Keratinocyte (primary cell): ENCODE data around the gene TRABD2B. TPM values are rescaled to one million over a fixed set of nuclear protein-coding genes. Genes with fewer than 3 reads are reported as not detected.

Experiments used
- DNase-seq: peaks from one replicate; pipeline ENCODE4 v3.0.0-alpha.2; 2011; ENCODE audit warnings: low read depth, missing footprints, low spot score
- FAIRE-seq: peaks from 2 replicates; lab custom pipeline; 2011; peaks lifted over from hg19 to GRCh38; lab: Jason Lieb, UNC
- H2AFZ ChIP-seq: 2 replicates; pipeline ENCODE4 v1.6.0; 2012; ENCODE audit warnings: low read length, control low read depth, inconsistent platforms; ENCODE audit not compliant: control insufficient read depth
- H3K27ac ChIP-seq: 2 replicates; pipeline ENCODE4 v1.5.1; 2011; ENCODE audit warnings: low read length; ENCODE audit not compliant: control insufficient read depth, insufficient read depth
- H3K27me3 ChIP-seq: 3 replicates; pipeline ENCODE4 v1.6.0; 2011; ENCODE audit warnings: low read length; ENCODE audit not compliant: control insufficient read depth, insufficient read depth; ENCODE audit errors: extremely low read depth
- H3K36me3 ChIP-seq, 2 experiments: 2 replicates in 1 of 2; 3 replicates in 1 of 2; pipeline ENCODE4 v1.5.1; 2011; ENCODE audit warnings: low read length in 2 of 2, mild to moderate bottlenecking in 1 of 2; ENCODE audit not compliant: control insufficient read depth in 2 of 2, insufficient read depth in 2 of 2; ENCODE audit errors: extremely low read depth in 1 of 2
- H3K4me1 ChIP-seq: 3 replicates; pipeline ENCODE4 v1.5.1; 2011; ENCODE audit warnings: low read length; ENCODE audit not compliant: control insufficient read depth, insufficient read depth; ENCODE audit errors: extremely low read depth
- H3K4me2 ChIP-seq: 3 replicates; pipeline ENCODE4 v1.6.0; 2011; ENCODE audit warnings: low read depth, low read length; ENCODE audit not compliant: control insufficient read depth, insufficient read depth; ENCODE audit errors: extremely low read depth
- H3K4me3 ChIP-seq, 3 experiments: fragments of 200-600 bp in 1 of 3; sonication (generic) in 1 of 3; 2 replicates in 2 of 3; 3 replicates in 1 of 3; pipeline ENCODE4 v1.5.1; 2011 to 2016; ENCODE audit warnings: low read length in 3 of 3, mild to moderate bottlenecking in 3 of 3, control low read depth in 2 of 3, inconsistent platforms in 1 of 3, low read depth in 1 of 3, mixed read lengths in 1 of 3, mixed run types in 1 of 3, moderate library complexity in 1 of 3; ENCODE audit not compliant: control insufficient read depth in 2 of 3, insufficient read depth in 2 of 3; ENCODE audit errors: extremely low read depth in 1 of 3
- H3K79me2 ChIP-seq: 2 replicates; pipeline ENCODE4 v1.6.0; 2012; ENCODE audit warnings: low read length; ENCODE audit not compliant: control insufficient read depth, insufficient read depth
- H3K9ac ChIP-seq: 3 replicates; pipeline ENCODE4 v1.6.0; 2011; ENCODE audit warnings: low read length; ENCODE audit not compliant: control insufficient read depth, insufficient read depth; ENCODE audit errors: extremely low read depth
- H3K9me1 ChIP-seq: 3 replicates; pipeline ENCODE4 v1.6.0; 2011; ENCODE audit warnings: low read length; ENCODE audit not compliant: control insufficient read depth, insufficient read depth; ENCODE audit errors: extremely low read depth
- H3K9me3 ChIP-seq: 2 replicates; pipeline ENCODE4 v1.5.1; 2012; ENCODE audit warnings: low read depth, low read length; ENCODE audit not compliant: control insufficient read depth
- H4K20me1 ChIP-seq: 3 replicates; pipeline ENCODE4 v1.6.0; 2011; ENCODE audit warnings: low read length; ENCODE audit not compliant: control insufficient read depth, insufficient read depth; ENCODE audit errors: extremely low read depth
- CTCF ChIP-seq, 3 experiments: IDR thresholded peaks in 1 of 3; conservative IDR thresholded peaks in 1 of 3; optimal IDR thresholded peaks in 1 of 3; 2 replicates in 2 of 3; 3 replicates in 1 of 3; pipeline versions ENCODE3 to v1.5.1; 2011; ENCODE audit warnings: low read length in 3 of 3, mild to moderate bottlenecking in 3 of 3, moderate library complexity in 2 of 3, control low read depth in 1 of 3, inconsistent platforms in 1 of 3; ENCODE audit not compliant: insufficient read depth in 2 of 3; ENCODE audit errors: extremely low read depth in 1 of 3
- EZH2 ChIP-seq: IDR thresholded peaks from one replicate; pipeline ENCODE4 v1.6.1; 2012; ENCODE audit warnings: inconsistent platforms, mild to moderate bottlenecking, low read length, moderate library complexity
- dilution Hi-C: fragments of 300-500 bp; cut with MboI; formaldehyde crosslinking; loops from one replicate; pipeline ENCODE4 v1.7.0; 2020; ENCODE audit warnings: low sequenced_read_pairs; ENCODE audit not compliant: extremely low pct_ligation_motif_present
- polyA plus RNA-seq, 5 experiments: library from polyadenylated mRNA; depleted of rRNA in 3 of 5; stranded (reverse) in 3 of 5; stranded (forward) in 1 of 5; unstranded in 1 of 5; fragments of >200 nt; gene quantifications; 1 replicate in 1 of 5; 2 replicates in 3 of 5; 3 replicates in 1 of 5; pipeline versions ENCODE4 v1.2.1 to v1.2.3, GENCODE V29; 2011 to 2012; ENCODE audit warnings: missing spikeins in 2 of 5, low read depth in 1 of 5, low replicate concordance in 1 of 5

TRABD2B gene
- polyA plus RNA-seq, 1 donor (not counting 4 experiments of a cell fraction or from before 2014, with no cell fraction given), result 0.13 TPM

- H3K9me3 ChIP-seq, result no peaks in the 10 kb centered on the region
- H3K4me1 ChIP-seq, result peaks cover 15% of the 10 kb centered on the region
- H4K20me1 ChIP-seq, result no peaks in the 10 kb centered on the region
- H3K27me3 ChIP-seq, result peaks cover 7% of the 10 kb centered on the region
- H3K79me2 ChIP-seq, result no peaks in the 10 kb centered on the region
- no peak overlapping the region for H3K9ac ChIP-seq
- H3K4me3 ChIP-seq, result no peak overlapping the region
- TF ChIP-seq CTCF (optimal IDR thresholded peaks at IDR 0.05 in 1 of 3, IDR thresholded peaks at IDR 0.05 in 1 of 3, conservative IDR thresholded peaks at IDR 0.05 in 1 of 3; ENCODE audit: extremely low read depth in 1 of 3, insufficient read depth in 2 of 3, low read length in 3 of 3) (no peak), EZH2 (no peak)
- peaks cover 2% of the 10 kb centered on the region for H3K9me1 ChIP-seq
- H2AFZ ChIP-seq, result no peak overlapping the region
- H3K36me3 ChIP-seq, result no peaks in the 10 kb centered on the region
- no peak overlapping the region for H3K27ac ChIP-seq
- no peak overlapping the region for H3K4me2 ChIP-seq
- FAIRE-seq (no peak), DNase-seq (no peak)
- dilution Hi-C loops, result no loop called here
Observed at GRCh38 chr1:47765236-47765635, 231.9 kb downstream of the TRABD2B start.

- no peaks in the 10 kb centered on the region for H3K36me3 ChIP-seq
- no peak for DNase-seq
- no peak overlapping the region for H2AFZ ChIP-seq
- no peak overlapping the region for H3K4me3 ChIP-seq
- no peak overlapping the region for H3K9ac ChIP-seq
- H3K79me2 ChIP-seq, result no peaks in the 10 kb centered on the region
- H3K4me2 ChIP-seq, result no peak overlapping the region
- H3K27me3 ChIP-seq, result peaks cover 7% of the 10 kb centered on the region
- TF ChIP-seq EZH2 (no peak), CTCF (optimal IDR thresholded peaks at IDR 0.05 in 1 of 3, IDR thresholded peaks at IDR 0.05 in 1 of 3, conservative IDR thresholded peaks at IDR 0.05 in 1 of 3; ENCODE audit: extremely low read depth in 1 of 3, insufficient read depth in 2 of 3, low read length in 3 of 3) (no peak)
- FAIRE-seq, result no peak
- H3K9me3 ChIP-seq, result no peaks in the 10 kb centered on the region
- H3K27ac ChIP-seq, result no peak overlapping the region
- no peaks in the 10 kb centered on the region for H4K20me1 ChIP-seq
- peaks cover 2% of the 10 kb centered on the region for H3K9me1 ChIP-seq
- peaks cover 15% of the 10 kb centered on the region for H3K4me1 ChIP-seq
- dilution Hi-C loops, result no loop called here
Observed at GRCh38 chr1:47764461-47765046, 232.6 kb downstream of the TRABD2B start.
